ENCODE measurements around the gene INTS3. TPM values are rescaled to one million over a fixed set of nuclear protein-coding genes. Genes with fewer than 3 reads are reported as not detected.

The INTS3 gene
- total and polyA plus RNA-seq, 10 of the 15 experiments (the other 5 are each of a cell fraction or from before 2014, with no cell fraction given), result 12.6 to 87.4 (median 30.8) TPM

DNA sequence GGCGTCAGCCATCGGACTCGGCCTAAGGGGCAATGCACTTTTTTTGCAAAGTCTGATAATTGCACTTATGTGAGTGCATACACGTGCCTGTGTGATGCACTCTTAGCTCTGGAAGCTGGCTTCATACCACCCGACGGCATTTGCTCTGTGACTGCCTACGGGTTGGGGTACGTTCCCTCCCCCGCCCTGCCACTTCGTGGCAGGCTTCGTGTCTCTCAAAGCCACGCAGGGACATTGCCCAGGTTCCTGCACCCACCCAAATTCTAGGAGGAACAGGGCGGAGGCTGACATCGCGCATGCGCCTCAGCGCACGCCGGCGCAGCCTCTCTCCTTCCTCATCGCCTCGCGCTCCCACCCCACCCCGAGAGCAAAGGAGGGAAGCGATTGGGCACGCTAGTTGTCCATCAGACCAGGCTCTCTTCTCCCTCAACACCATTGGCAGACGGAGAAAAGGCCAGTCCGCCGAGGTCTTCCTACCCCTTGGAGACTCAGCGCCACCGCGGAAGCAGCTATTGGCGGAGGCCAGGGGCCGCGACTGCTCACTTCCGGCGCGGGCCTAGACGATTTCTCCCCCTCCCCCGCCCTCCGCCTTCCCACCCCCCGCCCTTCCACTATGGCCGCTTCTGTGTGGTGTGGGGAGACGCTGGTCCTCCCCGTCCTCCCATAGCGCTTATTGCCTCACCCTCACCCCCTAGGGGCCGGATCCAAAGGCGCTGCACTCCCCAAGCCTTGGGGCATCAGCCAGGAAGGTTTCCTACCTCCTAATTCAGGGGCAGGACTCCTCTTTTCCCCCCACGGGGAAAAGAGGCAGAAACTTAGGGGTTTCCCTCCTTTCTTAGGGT is at the start of gene INTS3 (continued):
- TF ChIP-seq, protein P1, sequence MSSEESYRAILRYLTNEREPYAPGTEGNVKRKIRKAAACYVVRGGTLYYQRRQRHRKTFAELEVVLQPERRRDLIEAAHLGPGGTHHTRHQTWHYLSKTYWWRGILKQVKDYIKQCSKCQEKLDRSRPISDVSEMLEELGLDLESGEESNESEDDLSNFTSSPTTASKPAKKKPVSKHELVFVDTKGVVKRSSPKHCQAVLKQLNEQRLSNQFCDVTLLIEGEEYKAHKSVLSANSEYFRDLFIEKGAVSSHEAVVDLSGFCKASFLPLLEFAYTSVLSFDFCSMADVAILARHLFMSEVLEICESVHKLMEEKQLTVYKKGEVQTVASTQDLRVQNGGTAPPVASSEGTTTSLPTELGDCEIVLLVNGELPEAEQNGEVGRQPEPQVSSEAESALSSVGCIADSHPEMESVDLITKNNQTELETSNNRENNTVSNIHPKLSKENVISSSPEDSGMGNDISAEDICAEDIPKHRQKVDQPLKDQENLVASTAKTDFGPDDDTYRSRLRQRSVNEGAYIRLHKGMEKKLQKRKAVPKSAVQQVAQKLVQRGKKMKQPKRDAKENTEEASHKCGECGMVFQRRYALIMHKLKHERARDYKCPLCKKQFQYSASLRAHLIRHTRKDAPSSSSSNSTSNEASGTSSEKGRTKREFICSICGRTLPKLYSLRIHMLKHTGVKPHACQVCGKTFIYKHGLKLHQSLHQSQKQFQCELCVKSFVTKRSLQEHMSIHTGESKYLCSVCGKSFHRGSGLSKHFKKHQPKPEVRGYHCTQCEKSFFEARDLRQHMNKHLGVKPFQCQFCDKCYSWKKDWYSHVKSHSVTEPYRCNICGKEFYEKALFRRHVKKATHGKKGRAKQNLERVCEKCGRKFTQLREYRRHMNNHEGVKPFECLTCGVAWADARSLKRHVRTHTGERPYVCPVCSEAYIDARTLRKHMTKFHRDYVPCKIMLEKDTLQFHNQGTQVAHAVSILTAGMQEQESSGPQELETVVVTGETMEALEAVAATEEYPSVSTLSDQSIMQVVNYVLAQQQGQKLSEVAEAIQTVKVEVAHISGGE (CRISPR knock-in tag; IDR thresholded peaks at IDR 0.05), result no peak
- TF ChIP-seq, protein P2, sequence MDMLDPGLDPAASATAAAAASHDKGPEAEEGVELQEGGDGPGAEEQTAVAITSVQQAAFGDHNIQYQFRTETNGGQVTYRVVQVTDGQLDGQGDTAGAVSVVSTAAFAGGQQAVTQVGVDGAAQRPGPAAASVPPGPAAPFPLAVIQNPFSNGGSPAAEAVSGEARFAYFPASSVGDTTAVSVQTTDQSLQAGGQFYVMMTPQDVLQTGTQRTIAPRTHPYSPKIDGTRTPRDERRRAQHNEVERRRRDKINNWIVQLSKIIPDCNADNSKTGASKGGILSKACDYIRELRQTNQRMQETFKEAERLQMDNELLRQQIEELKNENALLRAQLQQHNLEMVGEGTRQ (IDR thresholded peaks at IDR 0.05; ENCODE audit: borderline replicate concordance, low read depth, low read length), result no peak
- no peak for TF ChIP-seq POU2F2 (IDR thresholded peaks at IDR 0.05; ENCODE audit: borderline replicate concordance, low read depth, low read length)
- TF ChIP-seq, protein P3, sequence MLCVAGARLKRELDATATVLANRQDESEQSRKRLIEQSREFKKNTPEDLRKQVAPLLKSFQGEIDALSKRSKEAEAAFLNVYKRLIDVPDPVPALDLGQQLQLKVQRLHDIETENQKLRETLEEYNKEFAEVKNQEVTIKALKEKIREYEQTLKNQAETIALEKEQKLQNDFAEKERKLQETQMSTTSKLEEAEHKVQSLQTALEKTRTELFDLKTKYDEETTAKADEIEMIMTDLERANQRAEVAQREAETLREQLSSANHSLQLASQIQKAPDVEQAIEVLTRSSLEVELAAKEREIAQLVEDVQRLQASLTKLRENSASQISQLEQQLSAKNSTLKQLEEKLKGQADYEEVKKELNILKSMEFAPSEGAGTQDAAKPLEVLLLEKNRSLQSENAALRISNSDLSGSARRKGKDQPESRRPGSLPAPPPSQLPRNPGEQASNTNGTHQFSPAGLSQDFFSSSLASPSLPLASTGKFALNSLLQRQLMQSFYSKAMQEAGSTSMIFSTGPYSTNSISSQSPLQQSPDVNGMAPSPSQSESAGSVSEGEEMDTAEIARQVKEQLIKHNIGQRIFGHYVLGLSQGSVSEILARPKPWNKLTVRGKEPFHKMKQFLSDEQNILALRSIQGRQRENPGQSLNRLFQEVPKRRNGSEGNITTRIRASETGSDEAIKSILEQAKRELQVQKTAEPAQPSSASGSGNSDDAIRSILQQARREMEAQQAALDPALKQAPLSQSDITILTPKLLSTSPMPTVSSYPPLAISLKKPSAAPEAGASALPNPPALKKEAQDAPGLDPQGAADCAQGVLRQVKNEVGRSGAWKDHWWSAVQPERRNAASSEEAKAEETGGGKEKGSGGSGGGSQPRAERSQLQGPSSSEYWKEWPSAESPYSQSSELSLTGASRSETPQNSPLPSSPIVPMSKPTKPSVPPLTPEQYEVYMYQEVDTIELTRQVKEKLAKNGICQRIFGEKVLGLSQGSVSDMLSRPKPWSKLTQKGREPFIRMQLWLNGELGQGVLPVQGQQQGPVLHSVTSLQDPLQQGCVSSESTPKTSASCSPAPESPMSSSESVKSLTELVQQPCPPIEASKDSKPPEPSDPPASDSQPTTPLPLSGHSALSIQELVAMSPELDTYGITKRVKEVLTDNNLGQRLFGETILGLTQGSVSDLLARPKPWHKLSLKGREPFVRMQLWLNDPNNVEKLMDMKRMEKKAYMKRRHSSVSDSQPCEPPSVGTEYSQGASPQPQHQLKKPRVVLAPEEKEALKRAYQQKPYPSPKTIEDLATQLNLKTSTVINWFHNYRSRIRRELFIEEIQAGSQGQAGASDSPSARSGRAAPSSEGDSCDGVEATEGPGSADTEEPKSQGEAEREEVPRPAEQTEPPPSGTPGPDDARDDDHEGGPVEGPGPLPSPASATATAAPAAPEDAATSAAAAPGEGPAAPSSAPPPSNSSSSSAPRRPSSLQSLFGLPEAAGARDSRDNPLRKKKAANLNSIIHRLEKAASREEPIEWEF (IDR thresholded peaks at IDR 0.05; ENCODE audit: insufficient replicate concordance, low read depth, low read length), result no peak
- no peak for TF ChIP-seq MTA2 (IDR thresholded peaks at IDR 0.05; ENCODE audit: low read depth)
- TF ChIP-seq, protein P4, sequence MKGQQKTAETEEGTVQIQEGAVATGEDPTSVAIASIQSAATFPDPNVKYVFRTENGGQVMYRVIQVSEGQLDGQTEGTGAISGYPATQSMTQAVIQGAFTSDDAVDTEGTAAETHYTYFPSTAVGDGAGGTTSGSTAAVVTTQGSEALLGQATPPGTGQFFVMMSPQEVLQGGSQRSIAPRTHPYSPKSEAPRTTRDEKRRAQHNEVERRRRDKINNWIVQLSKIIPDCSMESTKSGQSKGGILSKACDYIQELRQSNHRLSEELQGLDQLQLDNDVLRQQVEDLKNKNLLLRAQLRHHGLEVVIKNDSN (IDR thresholded peaks at IDR 0.05; ENCODE audit: borderline replicate concordance, extremely low read length, insufficient read depth, low read depth, low read length), result no peak
- TF ChIP-seq BRCA1 (IDR thresholded peaks at IDR 0.05; ENCODE audit: low read depth, low read length), result no peak
- TF ChIP-seq, protein P5, sequence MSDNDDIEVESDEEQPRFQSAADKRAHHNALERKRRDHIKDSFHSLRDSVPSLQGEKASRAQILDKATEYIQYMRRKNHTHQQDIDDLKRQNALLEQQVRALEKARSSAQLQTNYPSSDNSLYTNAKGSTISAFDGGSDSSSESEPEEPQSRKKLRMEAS (IDR thresholded peaks at IDR 0.05; ENCODE audit: low read depth, low read length), result peak; percentile 87
- no peak for TF ChIP-seq TARDBP (IDR thresholded peaks at IDR 0.05; ENCODE audit: borderline replicate concordance)
- peak; percentile 95 for TF ChIP-seq CHD2 (IDR thresholded peaks at IDR 0.05; ENCODE audit: borderline replicate concordance, low read depth, low read length)
- TF ChIP-seq, protein P6, sequence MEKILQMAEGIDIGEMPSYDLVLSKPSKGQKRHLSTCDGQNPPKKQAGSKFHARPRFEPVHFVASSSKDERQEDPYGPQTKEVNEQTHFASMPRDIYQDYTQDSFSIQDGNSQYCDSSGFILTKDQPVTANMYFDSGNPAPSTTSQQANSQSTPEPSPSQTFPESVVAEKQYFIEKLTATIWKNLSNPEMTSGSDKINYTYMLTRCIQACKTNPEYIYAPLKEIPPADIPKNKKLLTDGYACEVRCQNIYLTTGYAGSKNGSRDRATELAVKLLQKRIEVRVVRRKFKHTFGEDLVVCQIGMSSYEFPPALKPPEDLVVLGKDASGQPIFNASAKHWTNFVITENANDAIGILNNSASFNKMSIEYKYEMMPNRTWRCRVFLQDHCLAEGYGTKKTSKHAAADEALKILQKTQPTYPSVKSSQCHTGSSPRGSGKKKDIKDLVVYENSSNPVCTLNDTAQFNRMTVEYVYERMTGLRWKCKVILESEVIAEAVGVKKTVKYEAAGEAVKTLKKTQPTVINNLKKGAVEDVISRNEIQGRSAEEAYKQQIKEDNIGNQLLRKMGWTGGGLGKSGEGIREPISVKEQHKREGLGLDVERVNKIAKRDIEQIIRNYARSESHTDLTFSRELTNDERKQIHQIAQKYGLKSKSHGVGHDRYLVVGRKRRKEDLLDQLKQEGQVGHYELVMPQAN (conservative IDR thresholded peaks at IDR 0.05), result peak; percentile 19; the same call in 1 of the 2 replicates
- 0 out of 2 replicates have a peak, but pooled peaks have one; percentile 46 for TF ChIP-seq BACH1 (IDR thresholded peaks at IDR 0.05; ENCODE audit: borderline replicate concordance)
- no peak for TF ChIP-seq ZZZ3 (IDR thresholded peaks at IDR 0.05; ENCODE audit: control insufficient read depth, insufficient read length, low read depth)
- no peak for TF ChIP-seq MTA3 (IDR thresholded peaks at IDR 0.05; ENCODE audit: borderline replicate concordance, low read length)
- TF ChIP-seq NFXL1 (IDR thresholded peaks at IDR 0.05; ENCODE audit: borderline replicate concordance), result no peak; the same call in 1 of the 2 replicates

Data from GM12878 (cell line).